GM18873 (cell line): ENCODE results near the gene FAM20C.

ENCODE experiments used
- ATAC-seq: cut with Tn5 transposase; IDR thresholded peaks from one replicate; pipeline ENCODE4 v1.9.1; 2021; ENCODE audit warnings: mild to moderate bottlenecking, moderate library complexity, moderate number of reproducible peaks; ENCODE audit not compliant: unreplicated experiment, low FRiP score

The FAM20C gene

DNA sequence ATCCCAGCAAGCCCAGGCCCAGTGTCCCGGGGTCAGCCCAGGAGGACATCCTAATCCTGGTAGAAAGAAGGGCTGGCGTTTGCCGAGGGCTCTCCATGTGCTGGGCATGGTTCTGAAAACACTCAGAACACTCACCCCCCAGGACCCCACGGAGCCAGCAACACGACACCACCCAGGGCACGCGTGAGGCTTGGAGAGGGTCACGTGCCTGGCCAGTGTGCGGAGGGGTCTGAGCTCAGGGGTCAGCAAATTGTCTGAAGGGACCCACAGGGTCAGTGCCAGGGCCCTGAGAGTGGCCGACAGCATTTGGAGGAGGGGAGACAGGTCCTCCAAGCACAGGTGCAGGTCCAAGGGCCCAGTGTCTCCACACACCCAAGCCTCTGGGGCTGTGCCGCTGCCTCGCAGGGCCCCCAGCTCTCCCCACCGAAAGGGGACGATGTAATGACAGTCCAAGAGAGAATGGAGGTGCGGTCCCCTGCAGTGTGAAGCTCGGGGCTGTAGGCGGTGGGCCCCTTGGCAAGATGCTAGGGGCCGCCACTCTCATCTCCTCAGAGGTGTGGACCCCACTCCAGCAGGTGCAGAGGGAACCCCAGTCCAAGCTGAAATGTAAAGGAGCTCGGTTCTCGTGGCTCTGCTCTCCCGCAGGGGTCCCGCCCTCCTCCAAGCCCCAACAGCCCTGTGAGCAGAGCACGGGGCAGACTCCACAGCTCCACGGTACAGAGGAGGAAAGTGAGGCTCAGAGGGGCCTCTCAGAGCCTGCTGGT lies 105.4 kb downstream of the FAM20C start:
- ATAC-seq, result no peak

GRCh38 chr7:298375-298702 lies 106.0 kb downstream of the FAM20C start:
- no peak for ATAC-seq

GRCh38 chr7:298743-299142 lies 106.4 kb downstream of the FAM20C start:
- no peak for ATAC-seq

- ATAC-seq, result no peak
These were observed 106.8 kb downstream of the FAM20C start for GRCh38 chr7:299169-299568.

DNA sequence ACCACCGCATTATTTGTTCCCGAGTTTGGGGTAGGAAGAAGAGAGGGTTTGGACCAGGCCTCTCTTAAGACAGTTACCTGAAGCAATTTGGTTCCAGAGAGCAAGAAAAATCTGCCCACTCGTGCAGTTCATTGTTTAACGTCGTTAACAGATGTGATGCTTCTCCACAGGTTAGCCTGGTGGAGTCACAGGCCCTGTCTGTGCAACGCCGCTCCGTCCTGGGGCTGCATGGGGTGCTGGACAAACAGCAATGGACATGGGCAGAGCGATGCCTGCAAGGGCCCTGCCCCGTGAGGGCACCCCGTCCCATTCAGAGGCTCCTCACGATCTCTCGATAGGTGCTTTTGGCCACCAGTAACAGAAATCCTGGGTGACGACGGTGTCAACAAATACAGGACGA lies 107.3 kb downstream of the FAM20C start:
- ATAC-seq, result no peak

GRCh38 chr7:300048-300447 lies 107.7 kb downstream of the FAM20C start:
- no peak for ATAC-seq

DNA sequence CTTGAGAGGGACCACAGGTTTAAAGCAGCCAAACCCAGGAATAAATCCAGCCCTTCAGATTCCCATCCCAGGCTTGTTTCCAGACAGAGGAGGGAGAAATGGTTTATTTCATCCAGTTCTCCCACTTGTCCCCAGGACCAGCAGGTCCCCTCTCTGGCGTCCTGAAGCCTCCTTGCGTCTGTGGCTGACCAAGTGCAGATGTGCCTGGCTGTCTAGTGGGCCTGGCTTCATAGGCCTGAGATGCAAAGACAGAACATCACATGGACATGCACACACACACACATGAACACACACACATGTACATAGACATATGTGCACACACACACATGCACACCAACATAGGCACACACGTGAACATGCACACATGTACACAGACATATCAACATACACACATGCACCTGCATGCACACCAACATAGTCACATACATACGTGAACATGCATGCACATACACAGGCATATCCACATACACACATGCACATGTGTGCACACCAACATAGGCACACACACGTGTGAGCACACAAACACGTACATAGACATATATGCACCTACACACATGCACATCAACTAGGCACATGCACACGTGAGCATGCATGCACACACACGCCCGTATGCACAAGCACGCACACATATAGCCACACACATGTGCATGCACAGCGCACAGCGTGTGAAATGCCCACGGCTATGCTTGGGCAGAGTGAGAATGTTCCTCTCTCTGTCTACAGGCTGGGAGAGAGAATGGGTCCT lies 108.3 kb downstream of the FAM20C start:
- ATAC-seq, result no peak

- ATAC-seq, result no peak
These were observed 109.1 kb downstream of the FAM20C start for GRCh38 chr7:301291-302053.

DNA sequence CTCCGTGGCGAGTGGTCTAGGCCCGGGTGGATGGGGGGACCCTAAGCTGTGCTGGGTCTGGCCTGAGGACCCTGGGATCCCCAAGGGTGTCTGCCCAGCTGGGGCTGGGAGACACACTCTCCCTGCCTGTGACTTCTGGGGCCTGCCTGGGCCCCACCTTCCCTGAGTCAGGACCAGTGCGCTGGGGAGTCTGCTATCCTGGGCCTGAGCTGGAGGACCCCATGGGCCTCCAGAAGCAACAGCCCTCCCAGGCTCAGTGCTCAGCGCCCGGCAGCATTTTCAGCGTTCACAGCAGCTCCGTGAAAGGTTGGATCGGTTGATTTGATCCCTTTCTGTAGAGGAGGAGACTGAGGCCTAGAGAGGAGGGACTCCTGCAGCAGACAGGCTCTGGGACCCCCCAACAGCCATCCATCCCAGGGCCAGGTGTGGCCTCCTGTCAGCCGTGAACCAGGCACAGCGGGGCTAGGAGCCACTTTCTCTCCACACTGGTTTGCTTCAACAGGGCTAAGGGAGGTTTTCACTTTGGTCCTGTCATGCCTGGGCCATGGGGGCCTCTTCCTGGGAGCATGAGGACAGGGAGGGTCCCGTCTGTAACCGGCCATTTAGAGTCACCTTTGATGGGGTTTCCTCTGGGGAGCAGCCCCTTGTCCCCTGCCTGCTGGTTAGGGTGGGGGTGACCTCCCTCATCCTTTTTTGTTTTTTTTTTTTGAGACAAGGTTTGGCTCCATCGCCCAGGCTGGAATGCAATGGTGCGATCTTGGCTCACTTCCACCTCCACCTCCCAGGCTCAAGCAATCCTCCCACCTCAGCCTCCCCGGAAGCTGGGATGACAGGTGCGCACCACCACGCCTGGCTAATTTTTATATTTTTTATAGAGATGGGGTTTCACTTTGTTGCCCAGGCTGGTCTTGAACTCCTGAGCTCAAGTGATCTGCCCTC lies 110.0 kb downstream of the FAM20C start:
- no peak for ATAC-seq

- no peak for ATAC-seq
These were observed 111.1 kb downstream of the FAM20C start for GRCh38 chr7:303425-303824.

DNA sequence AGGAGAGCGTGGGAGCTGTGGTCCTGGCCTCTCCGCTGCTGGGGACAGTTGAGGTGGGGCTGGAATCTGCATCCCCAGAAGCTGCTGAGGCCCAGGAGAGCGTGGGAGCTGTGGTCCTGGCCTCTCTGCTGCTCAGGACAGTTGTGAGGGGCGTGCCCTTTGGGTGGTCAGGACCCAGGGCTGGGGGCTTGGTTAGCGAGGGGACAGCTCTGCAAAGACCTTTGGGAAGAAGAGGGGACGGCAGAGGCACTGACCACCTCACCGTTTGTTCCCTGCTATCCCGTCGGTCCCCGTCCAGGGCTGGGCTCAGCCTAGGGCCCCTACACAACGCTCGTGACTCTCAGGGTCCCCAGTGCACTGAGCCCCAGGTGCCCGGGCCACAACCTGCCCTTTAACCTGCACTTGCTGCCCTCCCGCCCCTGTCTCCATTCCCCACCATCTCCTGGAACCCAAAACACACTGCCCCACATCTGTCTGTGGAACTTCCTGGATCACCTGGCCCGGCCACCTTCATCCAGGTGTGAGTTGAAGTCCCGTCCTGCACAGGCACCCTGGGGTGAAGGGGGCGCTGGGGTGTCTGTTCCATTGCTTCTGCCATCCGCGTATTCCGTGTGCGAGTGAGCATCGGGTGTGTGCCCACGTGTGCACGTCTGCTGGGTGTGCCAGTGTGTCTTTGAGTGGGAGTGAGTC lies 111.7 kb downstream of the FAM20C start:
- ATAC-seq, result no peak

DNA sequence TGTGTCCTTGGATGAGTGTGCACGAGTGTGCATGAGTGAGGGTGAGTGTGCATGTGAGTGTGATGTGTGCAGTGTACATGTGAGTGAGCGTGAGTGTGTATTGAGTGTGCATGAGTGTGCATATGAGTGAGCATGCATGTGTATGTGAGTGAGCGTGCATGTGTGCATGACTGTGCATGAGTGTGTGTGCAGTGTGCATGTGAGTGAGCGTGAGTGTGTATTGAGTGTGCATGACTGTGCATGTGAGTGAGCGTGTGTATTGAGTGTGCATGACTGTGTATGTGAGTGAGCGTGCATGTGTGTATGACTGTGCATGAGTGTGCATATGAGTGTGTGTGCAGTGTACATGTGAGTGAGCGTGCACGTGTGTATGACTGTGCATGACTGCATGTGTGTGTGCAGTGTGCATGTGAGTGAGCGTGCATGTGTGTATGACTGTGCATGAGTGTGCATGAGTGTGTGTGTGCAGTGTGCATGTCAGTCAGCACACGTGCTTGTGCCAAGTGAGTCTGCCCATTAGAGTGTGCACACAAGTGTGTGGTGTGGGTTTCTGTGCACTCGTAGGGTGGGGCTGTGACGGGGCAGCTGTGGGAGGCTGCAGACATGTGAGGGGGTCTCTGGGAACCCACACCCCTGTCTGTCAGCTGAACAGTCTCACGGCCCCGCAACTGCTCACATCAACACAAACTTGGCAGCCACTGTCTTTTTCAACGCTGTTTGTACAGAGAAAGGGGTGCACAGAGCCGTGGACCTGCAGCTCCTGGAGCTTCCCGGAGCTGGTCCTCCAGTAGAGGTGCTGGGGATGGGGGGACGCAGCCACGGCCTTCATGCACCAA lies 112.4 kb downstream of the FAM20C start:
- no peak for ATAC-seq

DNA sequence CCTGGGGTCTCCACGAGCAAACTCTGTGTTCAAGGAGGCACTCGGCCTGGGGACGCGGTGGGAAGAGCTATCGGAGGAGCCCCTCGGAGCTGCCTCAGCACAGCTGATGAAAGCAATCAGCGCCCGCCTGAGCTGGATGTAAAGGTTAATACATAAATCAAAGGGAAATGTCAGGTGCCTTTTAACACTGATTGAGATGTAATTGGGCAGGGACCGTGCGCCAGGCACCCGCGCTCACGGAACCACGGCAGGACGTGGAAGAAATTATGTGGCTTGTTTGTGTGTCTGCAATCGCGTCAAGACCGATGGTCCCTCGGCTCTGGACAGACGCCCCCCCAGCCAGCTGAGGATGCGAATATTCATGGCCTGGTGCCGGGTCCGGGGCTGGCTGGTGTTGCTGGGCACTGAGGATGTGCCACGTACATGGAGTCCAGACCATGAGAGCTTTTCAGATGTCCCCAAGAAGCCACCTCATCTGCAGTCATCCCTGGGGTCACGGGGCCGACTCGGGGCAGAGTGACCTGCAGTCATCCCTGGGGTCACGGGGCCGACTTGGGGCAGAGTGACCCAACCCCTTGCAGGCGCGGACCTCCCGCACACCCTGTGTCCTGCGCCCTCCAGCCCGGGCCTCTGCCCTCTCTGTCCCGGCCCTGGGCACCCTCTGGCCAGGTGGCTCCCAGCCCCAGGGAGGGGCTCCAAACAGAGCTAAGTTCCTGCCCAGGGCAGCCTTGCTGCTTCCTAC lies 113.2 kb downstream of the FAM20C start:
- no peak for ATAC-seq

DNA sequence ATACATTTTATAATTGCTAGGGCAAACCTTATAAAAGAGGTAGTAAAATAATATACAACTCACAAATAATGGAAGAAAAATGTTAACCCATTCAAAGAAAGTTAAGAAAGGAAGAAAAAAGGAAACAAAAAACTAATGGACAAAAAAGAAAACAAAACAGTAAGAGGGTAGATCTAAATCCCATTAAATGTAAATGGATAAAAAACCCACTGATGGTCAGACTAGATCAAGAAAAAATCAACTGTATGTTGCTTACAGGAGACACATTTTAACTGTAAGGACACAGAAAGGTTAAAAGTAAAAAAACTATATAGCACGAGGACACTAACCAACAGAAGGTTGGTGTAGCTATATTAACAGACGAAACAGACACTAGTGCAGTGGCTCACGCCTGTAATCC lies 115.6 kb downstream of the FAM20C start:
- no peak for ATAC-seq

GRCh38 chr7:309586-310228 lies 117.3 kb downstream of the FAM20C start:
- no peak for ATAC-seq
